T-helper 2 cell treated with Interferon-gamma antibody and Interleukin-4, amounts not matched to agents 5 μg/mL and 100 μg/mL, for 36 hours (primary cell): Measurements from ENCODE around the gene KIF26B.
"Not testable (repeated sequence)": the region's sequence is repeated elsewhere in the genome, so short reads cannot be mapped to it uniquely, and the experiment has no call there.

Experiments used
- DNase-seq: peaks from one replicate; pipeline ENCODE4 v3.0.0; 2021; ENCODE audit warnings: low spot score
- H3K27ac Mint-ChIP-seq: one replicate; pipeline ENCODE4 v1.8.0; 2021; ENCODE audit warnings: mild to moderate bottlenecking, mixed read lengths
- H3K27me3 Mint-ChIP-seq: one replicate; pipeline ENCODE4 v1.8.0; 2021; ENCODE audit warnings: low read depth, mixed read lengths
- H3K36me3 Mint-ChIP-seq: one replicate; pipeline ENCODE4 v1.8.0; 2021; ENCODE audit warnings: low read depth, mixed read lengths
- H3K4me1 Mint-ChIP-seq: one replicate; pipeline ENCODE4 v1.8.0; 2021; ENCODE audit warnings: low read depth, mixed read lengths
- H3K4me3 Mint-ChIP-seq: one replicate; pipeline ENCODE4 v1.8.0; 2022; ENCODE audit warnings: mild to moderate bottlenecking, moderate library complexity, mixed read lengths
- H3K9me3 Mint-ChIP-seq: one replicate; pipeline ENCODE4 v1.8.0; 2021; ENCODE audit warnings: mixed read lengths

The KIF26B gene

GRCh38 chr1:245124241-245124640, 30.5 kb upstream of the KIF26B start:
- DNase-seq, result no peak
- no peaks in the 10 kb centered on the region for H3K4me1 Mint-ChIP-seq
- no peak overlapping the region for H3K4me3 Mint-ChIP-seq
- H3K27me3 Mint-ChIP-seq, result no peaks in the 10 kb centered on the region
- H3K9me3 Mint-ChIP-seq, result no peaks in the 10 kb centered on the region
- no peaks in the 10 kb centered on the region for H3K36me3 Mint-ChIP-seq
- no peak overlapping the region for H3K27ac Mint-ChIP-seq

- H3K9me3 Mint-ChIP-seq, result no peaks in the 10 kb centered on the region
- no peak overlapping the region for H3K27ac Mint-ChIP-seq
- H3K27me3 Mint-ChIP-seq, result no peaks in the 10 kb centered on the region
- no peaks in the 10 kb centered on the region for H3K36me3 Mint-ChIP-seq
- H3K4me1 Mint-ChIP-seq, result no peaks in the 10 kb centered on the region
- H3K4me3 Mint-ChIP-seq, result no peak overlapping the region
- no peak for DNase-seq
Measured at GRCh38 chr1:245124644-245125043, 30.1 kb upstream of the KIF26B start.

GRCh38 chr1:245126530-245126929, 28.3 kb upstream of the KIF26B start:
- no peak overlapping the region for H3K4me3 Mint-ChIP-seq
- no peak for DNase-seq
- H3K27ac Mint-ChIP-seq, result no peak overlapping the region
- H3K36me3 Mint-ChIP-seq, result no peaks in the 10 kb centered on the region
- no peaks in the 10 kb centered on the region for H3K9me3 Mint-ChIP-seq
- H3K4me1 Mint-ChIP-seq, result no peaks in the 10 kb centered on the region
- no peaks in the 10 kb centered on the region for H3K27me3 Mint-ChIP-seq

GRCh38 chr1:245128381-245129101, 26.2 kb upstream of the KIF26B start:
- Mint-ChIP-seq H3K36me3 (no peaks in the 10 kb centered on the region), H3K4me1 (no peaks in the 10 kb centered on the region), H3K27ac (no peak overlapping the region), H3K9me3 (no peaks in the 10 kb centered on the region), H3K27me3 (no peaks in the 10 kb centered on the region), H3K4me3 (no peak overlapping the region)
- DNase-seq, result no peak

- Mint-ChIP-seq H3K36me3 (no peaks in the 10 kb centered on the region), H3K4me1 (no peaks in the 10 kb centered on the region), H3K27me3 (no peaks in the 10 kb centered on the region), H3K4me3 (no peak overlapping the region), H3K9me3 (no peaks in the 10 kb centered on the region), H3K27ac (no peak overlapping the region)
- no peak for DNase-seq
Measured at GRCh38 chr1:245129319-245130240, 25.2 kb upstream of the KIF26B start.

GRCh38 chr1:245130281-245131025, 24.3 kb upstream of the KIF26B start:
- H3K27ac Mint-ChIP-seq, DNase-seq, H3K27me3 Mint-ChIP-seq, H3K36me3 Mint-ChIP-seq, H3K4me1 Mint-ChIP-seq, H3K4me3 Mint-ChIP-seq, H3K9me3 Mint-ChIP-seq: not testable (repeated sequence)

GRCh38 chr1:245131026-245131393, 23.8 kb upstream of the KIF26B start:
- Mint-ChIP-seq H3K4me3 (no peak overlapping the region), H3K36me3 (no peaks in the 10 kb centered on the region), H3K4me1 (no peaks in the 10 kb centered on the region), H3K9me3 (no peaks in the 10 kb centered on the region), H3K27ac (no peak overlapping the region), H3K27me3 (no peaks in the 10 kb centered on the region)
- DNase-seq, result no peak

- Mint-ChIP-seq H3K27me3 (no peaks in the 10 kb centered on the region), H3K9me3 (no peaks in the 10 kb centered on the region), H3K4me1 (no peaks in the 10 kb centered on the region), H3K36me3 (no peaks in the 10 kb centered on the region), H3K4me3 (no peak overlapping the region), H3K27ac (no peak overlapping the region)
- DNase-seq, result no peak
Measured at GRCh38 chr1:245132771-245133170, 22.0 kb upstream of the KIF26B start.

GRCh38 chr1:245133995-245134715, 20.6 kb upstream of the KIF26B start:
- no peaks in the 10 kb centered on the region for H3K4me1 Mint-ChIP-seq
- no peak for DNase-seq
- no peak overlapping the region for H3K27ac Mint-ChIP-seq
- H3K36me3 Mint-ChIP-seq, result no peaks in the 10 kb centered on the region
- no peaks in the 10 kb centered on the region for H3K27me3 Mint-ChIP-seq
- no peaks in the 10 kb centered on the region for H3K9me3 Mint-ChIP-seq
- no peak overlapping the region for H3K4me3 Mint-ChIP-seq

- no peaks in the 10 kb centered on the region for H3K9me3 Mint-ChIP-seq
- DNase-seq, result no peak
- no peaks in the 10 kb centered on the region for H3K4me1 Mint-ChIP-seq
- no peaks in the 10 kb centered on the region for H3K27me3 Mint-ChIP-seq
- H3K27ac Mint-ChIP-seq, result no peak overlapping the region
- no peaks in the 10 kb centered on the region for H3K36me3 Mint-ChIP-seq
- no peak overlapping the region for H3K4me3 Mint-ChIP-seq
Measured at GRCh38 chr1:245142171-245142798, 12.5 kb upstream of the KIF26B start.

- H3K36me3 Mint-ChIP-seq, result no peaks in the 10 kb centered on the region
- no peaks in the 10 kb centered on the region for H3K4me1 Mint-ChIP-seq
- DNase-seq, result no peak
- no peaks in the 10 kb centered on the region for H3K27me3 Mint-ChIP-seq
- no peak overlapping the region for H3K27ac Mint-ChIP-seq
- no peaks in the 10 kb centered on the region for H3K9me3 Mint-ChIP-seq
- no peak overlapping the region for H3K4me3 Mint-ChIP-seq
Measured at GRCh38 chr1:245142976-245143375, 11.8 kb upstream of the KIF26B start.

- Mint-ChIP-seq H3K4me3 (no peak overlapping the region), H3K36me3 (no peaks in the 10 kb centered on the region), H3K4me1 (no peaks in the 10 kb centered on the region), H3K27ac (no peak overlapping the region), H3K27me3 (peaks cover 4% of the 10 kb centered on the region), H3K9me3 (no peaks in the 10 kb centered on the region)
- no peak for DNase-seq
Measured at GRCh38 chr1:245143849-245144248, 10.9 kb upstream of the KIF26B start.

- no peak for DNase-seq
- Mint-ChIP-seq H3K4me1 (peaks cover 1% of the 10 kb centered on the region), H3K9me3 (no peaks in the 10 kb centered on the region), H3K27me3 (peaks cover 33% of the 10 kb centered on the region), H3K4me3 (no peak overlapping the region), H3K36me3 (no peaks in the 10 kb centered on the region), H3K27ac (no peak overlapping the region)
Measured at GRCh38 chr1:245148069-245148468, 6.7 kb upstream of the KIF26B start.
